Mammary epithelial cell (primary cell): ENCODE measurements around the gene NFATC4.

Experiments
- EZH2 ChIP-seq: IDR thresholded peaks from 2 replicates; pipeline ENCODE4 v1.6.1; 2012; ENCODE audit warnings: low read length, inconsistent platforms, borderline replicate concordance
- TF ChIP-seq, protein P1 (sequence below), 2 donors: IDR thresholded peaks in 1 of 2; conservative IDR thresholded peaks in 1 of 2; 2 replicates each; pipeline ENCODE4 v1.5.1; 2011 to 2012; ENCODE audit warnings: inconsistent platforms in 2 of 2, low read length in 2 of 2, mild to moderate bottlenecking in 2 of 2, control low read depth in 1 of 2, low read depth in 1 of 2; ENCODE audit not compliant: insufficient read depth in 1 of 2; ENCODE audit errors: extremely low read depth in 1 of 2

GRCh38 chr14:24401810-24402702 is 34.1 kb downstream of the NFATC4 start:
- TF ChIP-seq, protein P1, sequence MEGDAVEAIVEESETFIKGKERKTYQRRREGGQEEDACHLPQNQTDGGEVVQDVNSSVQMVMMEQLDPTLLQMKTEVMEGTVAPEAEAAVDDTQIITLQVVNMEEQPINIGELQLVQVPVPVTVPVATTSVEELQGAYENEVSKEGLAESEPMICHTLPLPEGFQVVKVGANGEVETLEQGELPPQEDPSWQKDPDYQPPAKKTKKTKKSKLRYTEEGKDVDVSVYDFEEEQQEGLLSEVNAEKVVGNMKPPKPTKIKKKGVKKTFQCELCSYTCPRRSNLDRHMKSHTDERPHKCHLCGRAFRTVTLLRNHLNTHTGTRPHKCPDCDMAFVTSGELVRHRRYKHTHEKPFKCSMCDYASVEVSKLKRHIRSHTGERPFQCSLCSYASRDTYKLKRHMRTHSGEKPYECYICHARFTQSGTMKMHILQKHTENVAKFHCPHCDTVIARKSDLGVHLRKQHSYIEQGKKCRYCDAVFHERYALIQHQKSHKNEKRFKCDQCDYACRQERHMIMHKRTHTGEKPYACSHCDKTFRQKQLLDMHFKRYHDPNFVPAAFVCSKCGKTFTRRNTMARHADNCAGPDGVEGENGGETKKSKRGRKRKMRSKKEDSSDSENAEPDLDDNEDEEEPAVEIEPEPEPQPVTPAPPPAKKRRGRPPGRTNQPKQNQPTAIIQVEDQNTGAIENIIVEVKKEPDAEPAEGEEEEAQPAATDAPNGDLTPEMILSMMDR (conservative IDR thresholded peaks at IDR 0.05 in 1 of 2, IDR thresholded peaks at IDR 0.05 in 1 of 2; ENCODE audit: extremely low read depth in 1 of 2, insufficient read depth in 1 of 2, low read depth in 1 of 2, low read length in 2 of 2), result no peak
- no peak for TF ChIP-seq EZH2
